ENCODE measurements around the gene R3HDM4.
"Not testable (repeated sequence)": the region's sequence is repeated elsewhere in the genome, so short reads cannot be mapped to it uniquely, and the experiment has no call there.

The R3HDM4 gene

DNA sequence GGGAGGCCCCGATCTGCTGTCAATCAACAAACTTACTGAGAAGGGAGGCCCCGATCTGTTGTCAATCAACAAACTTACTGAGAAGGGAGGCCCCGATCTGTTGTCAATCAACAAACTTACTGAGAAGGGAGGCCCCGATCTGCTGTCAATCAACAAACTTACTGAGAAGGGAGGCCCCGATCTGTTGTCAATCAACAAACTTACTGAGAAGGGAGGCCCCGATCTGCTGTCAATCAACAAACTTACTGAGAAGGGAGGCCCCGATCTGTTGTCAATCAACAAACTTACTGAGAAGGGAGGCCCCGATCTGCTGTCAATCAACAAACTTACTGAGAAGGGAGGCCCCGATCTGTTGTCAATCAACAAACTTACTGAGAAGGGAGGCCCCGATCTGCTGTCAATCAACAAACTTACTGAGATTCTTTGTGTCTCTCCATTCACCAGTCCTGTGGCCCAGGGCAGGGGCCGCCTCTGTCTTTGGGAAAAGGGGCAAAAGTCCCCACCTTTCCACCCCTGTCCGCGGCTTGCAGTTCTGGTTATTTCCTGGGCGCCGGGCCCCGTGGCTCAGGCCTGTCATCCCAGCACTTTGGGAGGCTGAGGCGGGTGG lies 59.3 kb downstream of the R3HDM4 start:
- DNase-seq = not testable (repeated sequence)

DNA sequence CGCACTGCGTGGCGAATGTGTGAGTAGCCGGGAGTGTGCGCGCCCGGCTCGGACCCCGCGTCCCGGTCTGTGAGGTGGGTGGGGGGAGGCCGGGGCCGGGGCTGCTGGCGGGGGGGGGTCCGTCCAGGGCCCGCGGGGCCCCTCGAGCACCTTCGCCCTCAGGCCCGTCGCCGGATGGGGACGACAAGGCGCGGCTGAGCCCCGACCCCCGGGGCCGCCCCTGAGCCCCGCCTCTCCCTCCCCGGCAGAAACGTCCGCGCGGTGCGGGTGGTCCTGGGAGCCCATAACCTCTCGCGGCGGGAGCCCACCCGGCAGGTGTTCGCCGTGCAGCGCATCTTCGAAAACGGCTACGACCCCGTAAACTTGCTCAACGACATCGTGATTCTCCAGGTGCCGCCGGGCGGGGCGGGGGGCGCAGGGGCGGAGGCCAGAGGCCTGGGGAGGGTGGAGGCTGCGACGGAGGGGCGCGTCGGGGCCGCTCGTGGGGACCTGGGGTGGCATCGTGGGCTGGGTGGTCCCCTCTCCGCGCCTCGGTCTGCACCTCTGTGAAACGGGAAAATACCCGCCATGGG lies 59.9 kb downstream of the R3HDM4 start:
- no peak for DNase-seq

DNA sequence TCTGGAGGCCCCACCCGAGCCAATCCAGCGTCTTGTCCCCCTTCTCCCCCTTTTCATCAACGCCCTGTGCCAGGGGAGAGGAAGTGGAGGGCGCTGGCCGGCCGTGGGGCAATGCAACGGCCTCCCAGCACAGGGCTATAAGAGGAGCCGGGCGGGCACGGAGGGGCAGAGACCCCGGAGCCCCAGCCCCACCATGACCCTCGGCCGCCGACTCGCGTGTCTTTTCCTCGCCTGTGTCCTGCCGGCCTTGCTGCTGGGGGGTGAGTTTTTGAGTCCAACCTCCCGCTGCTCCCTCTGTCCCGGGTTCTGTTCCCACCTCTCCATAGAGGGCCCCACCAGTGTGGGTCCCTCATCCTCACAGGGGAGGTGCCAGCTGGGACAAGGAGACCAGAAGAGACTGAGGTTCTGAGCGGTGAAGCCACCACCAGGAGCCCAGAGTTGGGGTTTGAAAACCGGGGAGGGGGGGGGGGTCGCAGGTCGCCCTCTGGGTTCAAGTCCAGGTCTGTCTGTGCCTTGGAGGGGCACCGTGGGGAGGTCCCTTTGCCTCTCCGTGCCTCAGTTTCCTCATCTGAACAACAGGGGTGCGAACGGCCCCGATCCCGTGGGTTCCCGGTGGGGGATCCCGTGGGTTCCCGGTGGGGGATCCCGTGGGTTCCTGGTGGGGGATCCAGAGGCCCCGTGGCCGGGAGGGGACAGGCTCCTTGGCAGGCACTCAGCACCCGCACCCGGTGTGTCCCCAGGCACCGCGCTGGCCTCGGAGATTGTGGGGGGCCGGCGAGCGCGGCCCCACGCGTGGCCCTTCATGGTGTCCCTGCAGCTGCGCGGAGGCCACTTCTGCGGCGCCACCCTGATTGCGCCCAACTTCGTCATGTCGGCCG lies 60.6 kb downstream of the R3HDM4 start, which contains the start of gene ELANE:
Gene ELANE (plus strand): TSS at position 168 of the 878 bp plus-strand sequence. CDS start 26 bp downstream, at position 194.
- DNase-seq = no peak

DNA sequence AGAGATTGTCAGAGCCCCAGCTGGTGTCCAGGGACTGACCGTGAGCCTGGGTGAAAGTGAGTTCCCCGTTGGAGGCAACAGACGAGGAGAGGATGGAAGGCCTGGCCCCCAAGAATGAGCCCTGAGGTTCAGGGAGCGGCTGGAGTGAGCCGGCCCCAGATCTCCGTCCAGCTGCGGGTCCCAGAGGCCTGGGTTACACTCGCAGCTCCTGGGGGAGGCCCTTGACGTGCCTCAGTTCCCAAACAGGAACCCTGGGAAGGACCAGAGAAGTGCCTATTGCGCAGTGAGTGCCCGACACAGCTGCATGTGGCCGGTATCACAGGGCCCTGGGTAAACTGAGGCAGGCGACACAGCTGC lies 62.1 kb downstream of the R3HDM4 start:
- no peak for DNase-seq

DNA sequence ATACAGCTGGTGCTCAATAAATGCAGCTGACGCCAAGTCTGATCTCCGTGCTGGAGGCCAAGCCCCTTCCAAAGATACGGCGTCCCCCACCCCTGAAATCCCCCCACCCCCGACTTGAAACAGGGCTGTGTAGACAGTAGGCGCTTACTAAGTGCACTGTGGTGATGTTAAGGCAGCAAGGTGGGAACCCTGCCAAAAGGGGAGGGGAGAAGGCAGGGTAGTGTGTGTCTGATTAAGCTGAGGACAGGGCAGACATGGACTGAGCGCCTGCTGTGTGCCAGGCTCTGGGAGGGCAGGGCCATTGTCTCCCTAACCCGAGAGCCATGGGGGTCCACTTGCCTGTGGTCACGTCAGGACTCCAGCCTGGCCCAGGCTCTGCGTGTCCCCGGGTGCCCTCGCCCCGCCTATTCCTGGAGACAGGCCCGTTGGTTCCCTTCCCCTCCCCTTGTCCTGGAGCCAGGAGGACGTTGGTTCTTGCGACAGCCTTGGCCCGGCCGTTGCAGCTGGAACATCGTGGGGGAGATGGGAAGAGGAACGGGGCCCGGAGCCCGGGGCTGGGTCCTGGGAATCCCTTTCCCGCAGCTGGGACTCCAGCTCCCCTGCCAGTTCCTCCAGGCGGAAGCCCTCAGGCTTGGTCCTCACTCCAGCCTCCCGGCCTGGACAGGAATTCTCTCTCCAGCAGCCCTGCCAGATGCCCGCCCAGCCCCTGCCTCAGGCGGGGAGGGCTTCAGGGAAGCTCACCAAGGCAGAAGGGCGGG lies 62.6 kb downstream of the R3HDM4 start:
- DNase-seq = peak; percentile 72 to 75

DNA sequence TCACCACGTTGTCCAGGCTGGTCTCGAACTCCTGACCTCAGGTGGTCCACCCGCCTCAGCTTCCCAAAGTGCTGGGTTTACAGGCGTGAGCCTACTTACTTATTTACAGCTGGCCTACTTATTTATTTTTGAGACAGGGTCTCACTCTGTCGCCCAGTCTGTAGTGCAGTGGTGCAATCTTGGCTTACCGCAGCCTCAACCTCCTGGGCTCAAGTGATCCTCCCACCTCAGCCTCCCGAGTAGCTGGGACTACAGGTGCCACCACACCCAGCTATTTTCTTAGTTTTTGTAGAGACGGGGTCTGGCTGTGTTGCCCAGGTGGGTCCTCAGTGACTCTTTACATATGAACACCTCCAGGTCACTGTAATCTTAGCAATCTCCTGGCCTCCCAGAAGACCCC lies 63.8 kb downstream of the R3HDM4 start:
- not testable (repeated sequence) for DNase-seq

DNA sequence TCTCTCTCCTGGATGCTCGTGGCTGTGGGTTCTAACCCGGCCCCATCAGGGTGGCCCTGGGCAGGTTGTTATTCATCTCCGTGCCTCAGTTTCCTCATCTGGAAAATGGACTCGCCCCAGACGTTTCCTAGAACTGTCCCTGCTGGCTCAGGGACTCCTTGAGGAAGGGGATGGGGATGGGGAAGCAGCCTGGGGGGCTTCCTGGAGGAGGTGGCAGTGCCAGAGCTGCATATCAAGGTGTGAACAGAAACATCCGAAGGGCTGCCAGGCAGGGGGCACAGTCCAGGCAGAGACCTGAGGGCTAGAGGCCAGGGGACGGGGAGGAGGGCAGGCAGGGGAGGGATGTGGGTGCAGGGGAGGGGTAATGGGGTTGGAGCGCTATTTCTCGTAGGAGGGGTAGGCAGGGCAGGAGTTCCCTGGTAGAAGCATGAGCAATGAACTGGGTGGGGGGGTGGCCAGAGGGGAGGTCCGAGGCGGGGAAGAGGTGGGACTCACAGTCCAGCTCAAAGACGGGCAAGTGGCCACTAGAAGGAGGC lies 64.6 kb downstream of the R3HDM4 start:
- DNase-seq = no peak
